ENCODE measurements around the gene ZDHHC11B.
"Not testable (repeated sequence)": the region's sequence is repeated elsewhere in the genome, so short reads cannot be mapped to it uniquely, and the experiment has no call there.

ZDHHC11B gene

GRCh38 chr5:754143-754632 is 30.3 kb downstream of the ZDHHC11B start:
- DNase-seq (ENCODE audit: extremely low read depth in 1 of 2, low read depth in 1 of 2), result not testable (repeated sequence)

GRCh38 chr5:753567-754142 is 30.9 kb downstream of the ZDHHC11B start:
- DNase-seq (ENCODE audit: extremely low read depth in 1 of 2, low read depth in 1 of 2), result not testable (repeated sequence)

GRCh38 chr5:752532-753115 is 31.9 kb downstream of the ZDHHC11B start:
- DNase-seq (ENCODE audit: extremely low read depth in 1 of 2, low read depth in 1 of 2), result not testable (repeated sequence)

- not testable (repeated sequence) for DNase-seq (ENCODE audit: extremely low read depth in 1 of 2, low read depth in 1 of 2)
Measured at GRCh38 chr5:751992-752391, 32.5 kb downstream of the ZDHHC11B start.

GRCh38 chr5:751496-751895 is 33.0 kb downstream of the ZDHHC11B start:
- DNase-seq (ENCODE audit: extremely low read depth in 1 of 2, low read depth in 1 of 2), result no peak

GRCh38 chr5:750226-750625 is 34.3 kb downstream of the ZDHHC11B start:
- DNase-seq (ENCODE audit: extremely low read depth in 1 of 2, low read depth in 1 of 2), result not testable (repeated sequence)

GRCh38 chr5:749101-749670 is 35.3 kb downstream of the ZDHHC11B start:
- no peak for DNase-seq (ENCODE audit: extremely low read depth in 1 of 2, low read depth in 1 of 2)

GRCh38 chr5:748011-748980 is 36.2 kb downstream of the ZDHHC11B start:
- DNase-seq (ENCODE audit: extremely low read depth in 1 of 2, low read depth in 1 of 2), result not testable (repeated sequence)

GRCh38 chr5:747303-747844 is 37.2 kb downstream of the ZDHHC11B start:
- not testable (repeated sequence) for DNase-seq (ENCODE audit: extremely low read depth in 1 of 2, low read depth in 1 of 2)

- no peak for DNase-seq (ENCODE audit: extremely low read depth in 1 of 2, low read depth in 1 of 2)
Measured at GRCh38 chr5:746258-746761, 38.2 kb downstream of the ZDHHC11B start.

- DNase-seq (ENCODE audit: extremely low read depth in 1 of 2, low read depth in 1 of 2), result not testable (repeated sequence)
Measured at GRCh38 chr5:745272-746142, 39.0 kb downstream of the ZDHHC11B start.

- DNase-seq (ENCODE audit: extremely low read depth in 1 of 2, low read depth in 1 of 2), result not testable (repeated sequence)
Measured at GRCh38 chr5:743696-744404, 40.7 kb downstream of the ZDHHC11B start.

GRCh38 chr5:742276-742675 is 42.3 kb downstream of the ZDHHC11B start:
- DNase-seq (ENCODE audit: extremely low read depth in 1 of 2, low read depth in 1 of 2), result not testable (repeated sequence)

- not testable (repeated sequence) for DNase-seq (ENCODE audit: extremely low read depth in 1 of 2, low read depth in 1 of 2)
Measured at GRCh38 chr5:734145-734544, 50.4 kb downstream of the ZDHHC11B start.

- not testable (repeated sequence) for DNase-seq (ENCODE audit: extremely low read depth in 1 of 2, low read depth in 1 of 2)
Measured at GRCh38 chr5:732754-733454, 51.6 kb downstream of the ZDHHC11B start.

- DNase-seq (ENCODE audit: extremely low read depth in 1 of 2, low read depth in 1 of 2), result not testable (repeated sequence)
Measured at GRCh38 chr5:729225-729624, 55.3 kb downstream of the ZDHHC11B start.

GRCh38 chr5:727087-727486 is 57.4 kb downstream of the ZDHHC11B start:
- not testable (repeated sequence) for DNase-seq (ENCODE audit: extremely low read depth in 1 of 2, low read depth in 1 of 2)

- not testable (repeated sequence) for DNase-seq (ENCODE audit: extremely low read depth in 1 of 2, low read depth in 1 of 2)
Measured at GRCh38 chr5:723865-724264, 60.7 kb downstream of the ZDHHC11B start.
